GM03348 (cell line): Measurements from ENCODE around the gene TEK.

Experiments used
- DNase-seq: peaks from one replicate; pipeline ENCODE4 v3.0.0; 2012; ENCODE audit warnings: low spot score

TEK gene

DNA sequence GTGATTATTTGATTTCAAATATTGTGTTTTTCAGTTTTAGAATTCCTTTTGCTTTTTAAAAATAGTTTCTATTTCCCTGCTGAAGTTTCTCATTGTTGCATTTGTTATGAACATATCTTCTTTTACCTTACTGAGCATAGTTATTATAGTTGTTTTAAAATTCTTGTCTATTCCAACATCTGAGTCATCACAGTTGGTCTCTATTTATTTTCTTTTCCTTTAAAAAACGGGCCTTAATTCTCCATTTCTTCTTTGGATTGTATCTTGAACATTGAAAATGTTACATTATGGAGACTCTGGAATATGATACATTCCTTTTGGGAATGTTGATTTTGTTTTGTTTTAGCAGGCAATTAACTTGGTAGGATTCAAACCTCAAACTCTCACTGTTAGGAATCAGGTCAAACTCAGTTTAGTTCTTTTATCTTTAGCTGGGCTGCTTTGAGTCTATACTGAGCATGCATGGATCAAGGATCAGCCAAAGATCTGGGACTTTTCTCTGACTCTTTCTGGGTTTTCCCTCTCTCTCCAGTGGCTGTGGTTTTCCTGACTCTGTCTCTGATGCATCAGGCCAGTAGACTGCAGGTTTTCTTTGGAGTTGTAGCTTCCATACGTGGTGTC lies 70.3 kb downstream of the TEK start:
- no peak for DNase-seq

DNA sequence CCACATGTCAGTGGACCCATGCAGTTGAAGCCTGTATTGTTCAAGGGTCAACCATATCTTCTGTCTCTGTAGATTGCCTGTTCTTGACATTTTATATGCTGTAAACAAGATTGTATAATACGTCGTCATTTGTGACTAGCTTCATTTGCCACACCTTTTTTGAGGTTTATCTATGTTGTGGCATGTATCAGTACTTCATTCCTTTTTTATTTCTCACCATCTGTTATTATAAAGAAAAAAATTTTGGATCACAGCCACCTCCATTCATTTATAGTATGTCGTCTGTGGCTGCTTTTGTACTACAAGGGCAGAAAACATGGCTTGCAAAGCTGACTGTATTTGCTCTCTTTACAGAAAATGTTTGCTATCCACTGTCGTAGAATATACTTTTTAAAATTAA lies 72.4 kb downstream of the TEK start:
- DNase-seq, result no peak

DNA sequence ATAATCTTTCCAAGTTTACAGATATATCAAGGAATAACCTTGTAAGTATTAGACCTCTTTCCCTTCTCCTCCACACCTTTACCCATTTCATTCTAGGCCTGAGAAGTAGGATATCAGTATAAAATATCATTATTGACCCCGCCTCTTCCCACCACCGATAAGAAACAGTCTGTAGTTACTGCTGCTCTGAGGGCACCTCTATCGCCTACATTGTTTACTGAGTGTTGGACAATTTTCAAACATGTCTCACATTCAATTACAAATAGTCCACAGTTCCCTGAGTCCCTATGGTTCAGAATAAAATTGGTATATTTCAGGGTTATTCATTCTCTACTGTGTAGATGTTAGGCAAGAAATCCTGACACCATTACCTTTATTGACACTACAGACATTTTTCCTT lies 73.4 kb downstream of the TEK start:
- DNase-seq, result no peak

DNA sequence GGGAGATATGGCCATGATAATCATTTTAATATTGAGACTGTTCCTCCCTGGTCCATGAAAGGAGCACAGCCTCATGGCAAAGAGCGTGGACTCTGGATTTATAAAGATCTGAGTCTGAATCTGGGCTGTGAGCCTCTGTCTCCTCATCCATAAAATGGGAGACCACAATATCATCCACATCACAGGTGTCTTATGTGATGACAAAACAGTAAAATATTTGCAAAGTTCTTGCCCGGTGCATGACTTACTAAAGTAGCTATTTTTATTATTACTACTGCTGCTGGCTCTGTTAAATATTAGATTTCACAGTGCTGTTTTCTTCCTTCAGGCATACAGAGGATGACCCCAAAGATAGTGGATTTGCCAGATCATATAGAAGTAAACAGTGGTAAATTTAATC lies 74.1 kb downstream of the TEK start:
- no peak for DNase-seq

DNA sequence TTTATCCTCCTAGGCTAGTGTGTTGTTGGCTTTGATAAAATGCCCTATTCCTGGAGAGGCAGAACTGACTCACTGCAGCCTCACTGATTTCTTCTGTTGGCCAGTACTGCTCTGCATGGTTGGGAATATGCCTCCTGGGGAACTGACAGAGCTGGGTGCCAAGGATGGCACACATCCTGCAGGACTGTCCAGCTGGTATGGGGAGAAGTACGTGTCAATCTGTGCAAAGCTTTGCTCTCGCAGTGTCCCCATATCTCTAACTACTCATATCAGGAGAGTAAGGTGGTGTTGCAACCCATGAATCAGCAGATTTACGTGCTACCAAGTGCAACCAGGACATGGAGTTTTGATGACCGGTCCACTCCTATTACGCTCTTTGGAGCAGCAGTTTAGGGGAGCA lies 74.7 kb downstream of the TEK start:
- no peak for DNase-seq

DNA sequence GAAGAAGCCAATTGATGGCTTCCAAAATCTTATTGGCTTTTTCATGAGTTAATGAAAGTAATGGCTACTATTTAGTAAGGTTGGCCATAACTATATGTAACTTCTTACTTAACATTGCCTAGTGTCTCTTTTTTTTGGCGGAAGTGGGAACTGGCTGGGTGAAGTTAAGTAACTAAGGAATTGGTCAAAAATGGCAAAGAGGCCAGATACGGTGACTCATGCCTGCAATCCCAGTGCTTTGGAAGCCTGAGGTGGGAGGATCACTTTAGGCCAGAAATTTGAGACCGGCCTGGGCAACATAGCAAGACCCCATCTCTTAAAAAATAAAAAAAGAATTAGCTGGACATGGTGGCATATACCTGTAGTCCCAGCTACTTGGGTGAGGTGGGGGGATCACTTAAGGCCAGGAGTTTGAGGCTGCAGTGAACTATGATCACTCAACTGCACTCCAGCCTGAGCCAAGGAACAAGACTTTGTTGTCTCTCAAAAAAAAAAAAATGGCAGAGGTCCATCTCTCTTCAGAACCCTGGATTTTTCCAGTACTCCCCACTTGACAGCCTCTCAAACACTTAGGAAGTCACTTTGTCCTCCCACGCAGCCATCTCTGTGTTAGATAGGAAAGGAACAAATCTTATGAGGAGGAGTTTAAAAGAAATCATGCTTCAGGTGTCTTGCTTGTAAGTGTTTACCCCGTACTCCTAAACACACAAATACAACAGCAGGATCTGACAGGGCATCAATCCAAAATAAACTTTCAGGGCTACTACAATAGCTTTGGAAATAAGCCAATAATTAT lies 75.7 kb downstream of the TEK start:
- no peak for DNase-seq

DNA sequence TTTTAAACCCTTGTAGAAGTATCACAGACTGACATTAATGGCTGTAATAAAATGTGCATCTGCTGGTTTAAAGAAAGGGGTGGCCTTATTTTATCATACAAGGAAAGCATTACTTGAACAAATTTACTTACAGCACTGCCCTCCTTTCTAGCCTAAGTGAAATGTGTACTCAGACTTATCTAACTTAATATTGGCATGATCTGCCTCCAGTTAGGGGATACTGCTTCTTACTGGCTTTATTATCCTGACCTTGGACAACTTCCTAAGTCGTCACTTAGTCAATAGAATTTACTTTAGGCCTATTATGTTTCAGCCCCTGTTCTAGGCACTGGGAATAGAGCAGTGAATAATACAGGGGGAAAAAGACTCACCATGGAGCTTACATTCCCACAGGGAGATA lies 79.4 kb downstream of the TEK start:
- no peak for DNase-seq

DNA sequence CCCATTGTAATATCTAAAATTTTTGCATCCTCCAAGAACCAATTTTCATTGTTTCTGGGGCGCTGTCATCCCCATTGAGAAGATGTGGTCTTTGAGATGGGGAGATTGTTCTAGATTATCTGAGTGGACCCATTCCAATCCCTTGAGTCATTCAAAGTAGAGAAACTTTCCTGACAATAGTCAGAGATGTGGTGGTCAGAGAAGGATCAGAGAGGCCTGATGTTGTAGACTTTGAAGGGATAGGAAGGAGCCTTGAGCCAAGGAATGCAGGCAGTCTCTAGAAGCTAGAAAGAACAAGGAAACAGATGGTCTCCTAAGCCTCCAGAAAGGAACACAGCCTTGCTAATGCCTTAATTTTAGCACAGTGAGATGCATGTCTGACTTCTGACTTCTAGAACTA lies 80.4 kb downstream of the TEK start:
- DNase-seq, result no peak

DNA sequence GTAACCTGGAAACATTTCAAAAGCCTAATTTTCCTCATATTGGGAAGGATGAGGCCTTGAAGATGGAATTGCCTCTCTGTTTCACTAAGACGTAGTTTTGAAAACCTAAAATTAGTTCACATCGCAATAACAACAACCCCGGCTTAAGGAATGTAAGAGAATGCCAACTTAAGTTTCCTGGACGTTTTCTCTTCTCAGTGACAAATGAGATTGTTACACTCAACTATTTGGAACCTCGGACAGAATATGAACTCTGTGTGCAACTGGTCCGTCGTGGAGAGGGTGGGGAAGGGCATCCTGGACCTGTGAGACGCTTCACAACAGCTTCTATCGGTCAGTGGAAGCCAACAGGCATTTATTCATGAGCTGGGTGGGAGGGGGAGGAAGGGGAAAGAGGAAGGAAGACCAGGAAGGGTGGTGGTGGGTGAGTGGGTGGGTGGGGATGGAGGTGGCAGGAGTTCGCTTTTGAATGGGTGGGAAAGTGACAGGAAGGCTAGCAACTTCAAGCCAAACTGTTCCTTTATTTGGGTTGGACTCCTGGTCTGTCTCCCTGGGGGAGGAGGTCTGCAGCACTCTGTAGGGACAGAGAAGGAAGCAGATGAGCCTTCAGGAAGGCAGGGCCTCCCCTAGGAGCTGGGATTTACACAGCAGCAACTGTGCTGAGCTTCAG lies 83.4 kb downstream of the TEK start:
- no peak for DNase-seq

DNA sequence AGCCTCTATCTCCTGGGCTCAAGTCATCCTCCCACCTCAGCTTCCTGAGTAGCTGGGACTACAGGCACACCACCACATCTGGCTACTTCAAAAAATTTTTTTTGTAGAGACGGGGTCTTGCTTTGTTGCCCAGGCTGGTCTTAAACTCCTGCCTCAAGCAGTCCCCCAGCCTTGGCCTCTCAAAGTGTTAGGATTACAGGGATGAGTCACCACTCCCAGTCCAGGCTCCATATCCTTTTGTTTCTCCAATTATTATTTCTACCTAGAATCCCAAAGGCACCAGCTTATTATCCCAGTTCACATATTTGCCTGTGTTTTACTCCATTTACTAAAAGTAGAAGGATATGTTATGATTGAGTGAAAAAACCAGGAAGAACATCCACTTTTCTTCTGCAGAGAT lies 84.9 kb downstream of the TEK start:
- DNase-seq, result no peak

DNA sequence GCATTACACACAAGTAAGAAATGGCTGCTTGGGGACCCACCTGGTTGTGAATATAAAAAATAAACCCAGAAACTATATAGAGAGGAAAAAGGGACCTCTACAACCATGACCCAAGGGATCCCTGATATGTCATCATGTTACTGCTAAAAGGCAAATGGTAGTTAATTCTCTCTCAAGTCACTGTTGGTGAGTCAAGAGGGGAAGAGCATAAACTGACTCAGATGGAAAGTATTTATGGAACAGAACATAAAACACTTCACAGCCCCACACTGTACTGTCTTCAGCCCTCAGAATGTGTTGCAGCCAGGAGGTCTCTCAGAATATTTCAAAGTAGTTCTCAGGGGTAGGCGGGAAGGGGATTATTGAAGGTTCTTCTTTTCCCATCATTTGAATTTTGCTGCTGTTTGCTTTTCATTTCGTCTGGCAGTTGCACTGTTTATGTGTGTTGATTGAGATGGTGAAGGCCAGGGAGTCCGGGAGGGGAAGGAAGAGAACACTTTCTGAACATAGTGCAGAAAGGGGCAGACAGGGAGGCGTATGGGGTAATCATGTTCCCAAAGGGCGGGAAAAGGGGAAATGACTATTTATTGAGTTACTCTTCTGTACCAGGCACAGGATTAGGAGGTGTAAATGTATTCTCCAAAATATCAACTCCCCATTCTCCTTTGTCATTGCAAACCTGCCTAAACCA lies 85.5 kb downstream of the TEK start:
- DNase-seq, result peak; percentile 77

DNA sequence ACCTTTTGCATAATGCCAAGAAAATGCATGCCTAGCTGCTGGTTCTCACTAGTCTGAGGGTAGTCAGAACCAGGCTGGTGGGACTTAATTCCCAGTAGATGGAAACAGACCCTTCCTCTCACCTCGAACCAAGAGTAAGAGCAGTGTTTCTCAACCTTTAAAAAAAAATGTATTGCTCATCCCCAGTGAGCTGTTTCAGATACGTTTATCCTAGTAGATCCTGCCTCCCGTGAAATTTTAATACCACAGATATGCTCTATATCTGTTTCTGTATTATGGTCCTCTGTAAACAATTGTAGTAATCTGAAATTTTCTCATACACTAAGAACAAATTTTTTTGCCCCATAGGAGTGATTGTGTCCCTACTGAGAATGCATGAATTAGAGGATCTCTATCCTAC lies 86.2 kb downstream of the TEK start:
- no peak for DNase-seq

DNA sequence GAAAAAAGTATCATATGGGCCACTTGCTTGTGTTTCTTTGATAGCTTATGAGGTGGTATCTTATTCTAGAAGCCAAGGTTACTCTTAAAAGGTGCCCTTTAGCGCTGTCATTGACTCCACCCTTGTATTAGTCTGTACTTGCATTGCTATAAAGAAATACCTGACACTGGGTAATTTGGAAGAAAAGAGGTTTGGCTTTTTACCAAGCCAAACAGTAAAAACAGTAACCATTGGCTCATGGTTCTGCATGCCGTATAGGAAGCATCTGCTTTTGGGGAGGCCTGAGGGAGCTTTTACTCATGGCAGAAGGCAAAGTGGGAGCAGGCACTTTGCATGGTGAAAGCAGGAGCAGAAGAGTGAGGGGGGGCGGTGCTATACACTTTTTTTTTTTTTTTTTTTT lies 87.4 kb downstream of the TEK start:
- DNase-seq, result no peak

DNA sequence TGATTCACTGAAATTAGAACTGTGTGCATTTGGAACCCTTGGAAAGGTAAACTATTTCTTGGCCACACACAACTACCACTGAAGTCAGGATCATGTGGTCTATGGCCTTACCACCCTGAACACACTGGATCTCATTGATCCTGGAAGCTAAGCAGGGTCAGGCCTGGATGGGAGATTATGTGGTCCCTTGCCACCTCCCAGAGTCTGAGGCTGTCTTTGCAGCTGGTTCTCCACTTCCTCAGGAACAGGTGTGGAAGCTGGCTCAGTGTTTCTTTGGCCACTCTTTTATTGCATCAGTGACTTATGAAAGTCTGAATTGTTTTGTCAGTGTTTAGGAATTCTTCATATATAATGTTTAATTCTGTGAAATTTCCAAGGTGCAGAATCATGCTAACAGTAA lies 89.2 kb downstream of the TEK start:
- no peak for DNase-seq

DNA sequence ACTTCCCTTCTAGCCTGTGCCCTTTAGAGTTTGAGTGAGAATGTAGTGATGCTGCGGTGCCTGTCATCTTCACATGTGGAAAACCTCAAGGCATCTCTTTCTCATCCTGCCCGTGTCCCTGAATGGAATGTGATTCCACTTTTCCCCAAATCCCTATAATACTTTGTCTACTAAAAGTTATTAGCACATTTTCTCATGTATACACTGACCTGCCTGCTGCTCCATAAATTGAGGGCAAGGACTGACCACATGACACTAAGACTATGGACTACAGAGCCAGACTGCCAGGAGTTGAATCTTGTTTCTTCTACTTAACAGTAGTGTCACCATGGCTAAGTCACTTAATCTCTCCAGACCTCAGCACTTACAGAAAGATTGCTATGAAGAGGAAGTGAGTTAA lies 93.0 kb downstream of the TEK start:
- DNase-seq, result no peak

DNA sequence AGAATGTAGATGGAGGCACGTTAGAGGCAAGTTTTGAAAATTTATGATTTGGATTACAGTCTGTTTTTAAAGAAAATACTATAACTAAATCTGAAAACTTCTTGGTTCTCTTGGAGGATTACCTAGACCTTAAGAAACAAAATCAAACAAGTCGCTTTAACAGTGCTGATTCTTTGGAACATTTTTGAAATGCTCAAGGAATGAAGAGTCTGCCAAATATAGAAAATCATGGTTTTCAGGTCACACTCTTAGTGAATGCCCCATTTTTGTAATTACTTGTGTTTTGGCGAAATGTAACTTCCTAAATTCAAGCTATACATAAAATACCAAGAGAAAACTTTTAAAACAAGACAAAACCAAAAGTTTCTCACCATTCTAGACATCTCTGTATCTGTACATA lies 94.8 kb downstream of the TEK start:
- DNase-seq, result no peak

DNA sequence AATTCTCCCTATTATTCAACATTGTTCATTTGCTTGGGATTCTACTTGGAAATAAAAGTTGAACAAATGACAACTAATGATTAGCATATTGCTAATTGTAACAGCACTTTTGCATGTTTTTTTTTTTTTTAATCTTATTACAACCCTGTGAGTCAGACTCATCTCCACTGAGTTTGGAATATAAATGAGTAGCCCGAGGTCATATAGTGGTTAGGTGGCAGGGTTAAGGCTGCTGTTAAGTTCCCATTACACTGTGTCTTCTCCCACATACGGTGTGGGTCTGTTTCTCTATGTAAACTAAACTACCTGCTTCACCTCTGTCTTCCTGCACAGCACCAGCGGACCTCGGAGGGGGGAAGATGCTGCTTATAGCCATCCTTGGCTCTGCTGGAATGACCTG lies 95.6 kb downstream of the TEK start:
- no peak for DNase-seq

DNA sequence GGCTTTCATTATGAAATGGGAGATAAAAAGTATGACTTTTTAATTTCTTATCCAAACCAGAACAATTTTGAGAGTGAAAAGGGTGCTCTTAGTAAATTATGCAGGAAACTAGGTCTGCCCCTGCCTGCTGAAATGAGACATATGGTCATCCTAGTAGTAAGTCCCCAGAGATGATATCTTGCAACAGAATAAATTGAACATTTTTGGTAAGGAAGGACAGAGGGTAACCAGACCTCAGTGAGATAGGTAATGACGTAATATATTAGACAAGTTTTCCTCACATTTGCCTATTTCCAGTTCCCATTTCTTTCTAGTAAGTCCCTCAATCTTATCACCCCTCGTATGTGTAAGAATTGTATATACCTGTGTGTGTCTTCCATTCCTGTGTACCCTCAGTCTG lies 96.2 kb downstream of the TEK start:
- no peak for DNase-seq

DNA sequence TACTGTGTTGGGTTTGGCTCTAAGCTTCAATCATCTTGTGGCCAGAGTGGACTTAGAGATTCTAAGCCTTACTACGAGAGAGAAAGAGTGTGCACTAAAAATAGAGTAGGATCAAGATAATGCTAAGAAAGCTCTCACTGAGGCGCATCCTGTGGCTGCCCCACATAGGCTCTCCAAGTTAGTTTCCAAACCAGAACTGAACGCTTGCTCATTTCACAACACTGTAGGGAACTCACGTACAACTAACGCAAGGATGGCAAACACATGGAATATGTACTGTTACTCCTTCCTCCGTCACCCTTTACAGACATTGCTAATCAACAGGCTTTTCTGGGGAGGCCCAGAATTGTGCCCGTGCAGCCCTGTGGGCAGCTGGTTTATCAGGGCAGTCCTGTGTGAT lies 97.0 kb downstream of the TEK start:
- no peak for DNase-seq

DNA sequence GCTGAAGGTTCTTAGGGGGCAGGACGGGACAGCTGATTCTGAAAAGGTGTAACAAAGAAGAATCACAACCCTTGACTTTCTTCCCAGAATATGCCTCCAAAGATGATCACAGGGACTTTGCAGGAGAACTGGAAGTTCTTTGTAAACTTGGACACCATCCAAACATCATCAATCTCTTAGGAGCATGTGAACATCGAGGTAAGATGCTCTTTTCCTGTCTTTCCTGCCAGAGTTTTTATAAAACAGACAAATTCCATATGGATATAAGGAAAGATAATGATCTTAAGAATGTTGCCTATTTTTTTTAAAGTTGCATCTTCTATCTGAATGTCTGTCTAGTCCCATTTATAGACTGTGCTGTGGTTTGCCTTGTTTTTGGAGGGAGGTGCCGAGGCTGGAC lies 100.0 kb downstream of the TEK start:
- no peak for DNase-seq

DNA sequence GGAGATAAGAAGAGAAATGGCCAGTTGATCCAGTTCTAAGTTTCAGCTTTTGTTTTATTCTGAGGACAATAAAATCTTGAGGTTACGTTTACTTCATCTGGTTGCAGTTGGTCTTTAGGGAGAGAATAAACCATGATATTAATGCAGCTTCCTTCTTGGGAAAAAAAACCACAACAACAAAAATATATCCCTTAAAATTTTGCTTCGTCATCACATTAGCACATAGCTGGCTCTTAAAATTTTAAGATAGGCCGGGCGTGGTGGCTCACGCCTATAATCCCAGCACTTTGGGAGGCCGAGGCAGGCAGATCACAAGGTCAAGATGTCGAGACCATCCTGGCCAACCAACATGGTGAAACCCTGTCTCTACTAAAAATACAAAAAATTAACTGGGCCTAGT lies 101.6 kb downstream of the TEK start:
- no peak for DNase-seq

DNA sequence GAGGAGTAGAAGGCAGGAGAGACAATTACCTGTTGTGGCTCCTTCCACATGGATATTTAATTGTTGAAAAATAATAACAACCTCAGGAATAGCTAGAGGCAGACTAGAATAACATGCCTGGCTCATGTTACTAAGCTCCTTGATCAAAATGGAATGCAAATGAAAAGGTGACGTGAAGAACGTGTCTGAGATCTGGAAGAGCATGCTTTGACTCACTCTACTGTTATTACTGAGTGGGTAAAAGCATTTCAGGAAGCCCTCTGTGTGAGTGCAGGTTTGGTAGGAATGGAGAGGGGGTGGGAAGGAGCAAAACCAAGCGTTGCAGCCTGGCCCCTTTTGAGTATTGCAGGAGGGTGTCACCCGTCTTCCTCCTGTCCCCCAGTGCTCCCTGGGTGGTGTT lies 103.2 kb downstream of the TEK start:
- DNase-seq, result no peak

DNA sequence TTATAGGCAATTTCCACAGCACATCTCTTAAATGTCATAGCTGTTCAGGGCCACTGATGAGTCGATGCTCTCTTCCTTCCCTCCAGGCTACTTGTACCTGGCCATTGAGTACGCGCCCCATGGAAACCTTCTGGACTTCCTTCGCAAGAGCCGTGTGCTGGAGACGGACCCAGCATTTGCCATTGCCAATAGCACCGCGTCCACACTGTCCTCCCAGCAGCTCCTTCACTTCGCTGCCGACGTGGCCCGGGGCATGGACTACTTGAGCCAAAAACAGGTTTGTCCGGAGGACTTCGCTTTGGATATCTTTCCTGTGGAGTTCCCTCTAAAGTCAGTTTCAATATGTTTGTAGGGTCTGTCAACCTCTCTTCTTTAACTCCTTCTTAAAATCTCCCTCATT lies 103.6 kb downstream of the TEK start:
- no peak for DNase-seq
